Thyroid gland (tissue), 4 donors: ENCODE results near the gene PPCS. TPM values are rescaled to one million over a fixed set of nuclear protein-coding genes. Genes with fewer than 3 reads are reported as not detected.

Source experiments
- DNase-seq, 2 donors: peaks; one replicate each; pipeline ENCODE4 v3.0.0-alpha.2; 2019
- H3K27ac ChIP-seq, 3 donors: fragments of 200-600 bp; sonication (generic); 1 replicate in 2 of 3; 2 replicates in 1 of 3; pipeline ENCODE4 v1.5.1; 2016 to 2019; ENCODE audit warnings: mild to moderate bottlenecking in 1 of 3, moderate library complexity in 1 of 3
- H3K27me3 ChIP-seq: fragments of 200-600 bp; sonication (generic); one replicate; pipeline ENCODE4 v1.5.1; 2019
- H3K36me3 ChIP-seq, 2 donors: fragments of 200-600 bp; sonication (generic); one replicate each; pipeline ENCODE4 v1.5.1; 2016 to 2019
- H3K4me1 ChIP-seq, 2 donors: fragments of 200-600 bp; sonication (generic); one replicate each; pipeline ENCODE4 v1.5.1; 2017 to 2019
- H3K4me3 ChIP-seq, 3 donors: fragments of 200-600 bp; sonication (generic); replicated peaks in 1 of 3; 1 replicate in 2 of 3; 2 replicates in 1 of 3; pipeline ENCODE4 v1.5.1; 2016; ENCODE audit warnings: mild to moderate bottlenecking in 1 of 3
- H3K9me3 ChIP-seq: fragments of 200-600 bp; sonication (generic); one replicate; pipeline ENCODE4 v1.5.1; 2017
- POLR2A ChIP-seq, 2 donors: fragments of 450-650 bp; IDR thresholded peaks; one replicate each; pipeline ENCODE4 v1.6.1; 2017; ENCODE audit warnings: antibody characterized with exemption in 2 of 2, mild to moderate bottlenecking in 2 of 2, moderate library complexity in 1 of 2
- WGBS, 2 donors: methylation state at CpG; one replicate each; pipeline ENCODE4 v1.1.5; 2017; 5-methylcytosine and 5-hydroxymethylcytosine counted together
- intact Hi-C: fragments of 100-400 bp; cut with DNase I; formaldehyde crosslinking; loops from one replicate; pipeline ENCODE4 v1.15.1; 2023
- total RNA-seq, 4 donors: library from RNA; depleted of rRNA; stranded (reverse); fragments of >200 nt; gene quantifications; one replicate each; pipeline ENCODE4 v1.2.3, GENCODE V29; 2016
- TF ChIP-seq, protein P1 (sequence below), 6 experiments: fragments of 200-600 bp in 3 of 6; fragments of 450-650 bp in 3 of 6; sonication (generic) in 3 of 6; IDR thresholded peaks; one replicate each; pipeline ENCODE4 v1.5.1; 2016 to 2019; ENCODE audit warnings: antibody characterized with exemption in 6 of 6, mild to moderate bottlenecking in 2 of 6, inconsistent platforms in 1 of 6, moderate library complexity in 1 of 6

Gene PPCS
- total RNA-seq, 4 donors from 2014 or later: 51.9 to 135 (median 89.8) TPM

GRCh38 chr1:42477775-42478174, 21.4 kb downstream of the PPCS start:
- peaks cover 0 to 6% of the 10 kb centered on the region in 2 donors for H3K36me3 ChIP-seq
- H3K4me3 ChIP-seq: no peak overlapping the region
- H3K27ac ChIP-seq: no peak overlapping the region
- no peaks in the 10 kb centered on the region for H3K4me1 ChIP-seq
- H3K27me3 ChIP-seq: no peaks in the 10 kb centered on the region
- WGBS, 2 donors: 91 to 98% methylated on average over 3 of the region's 3 CpGs
- DNase-seq: no peak
- intact Hi-C loops: no loop called here
- TF ChIP-seq, protein P1, sequence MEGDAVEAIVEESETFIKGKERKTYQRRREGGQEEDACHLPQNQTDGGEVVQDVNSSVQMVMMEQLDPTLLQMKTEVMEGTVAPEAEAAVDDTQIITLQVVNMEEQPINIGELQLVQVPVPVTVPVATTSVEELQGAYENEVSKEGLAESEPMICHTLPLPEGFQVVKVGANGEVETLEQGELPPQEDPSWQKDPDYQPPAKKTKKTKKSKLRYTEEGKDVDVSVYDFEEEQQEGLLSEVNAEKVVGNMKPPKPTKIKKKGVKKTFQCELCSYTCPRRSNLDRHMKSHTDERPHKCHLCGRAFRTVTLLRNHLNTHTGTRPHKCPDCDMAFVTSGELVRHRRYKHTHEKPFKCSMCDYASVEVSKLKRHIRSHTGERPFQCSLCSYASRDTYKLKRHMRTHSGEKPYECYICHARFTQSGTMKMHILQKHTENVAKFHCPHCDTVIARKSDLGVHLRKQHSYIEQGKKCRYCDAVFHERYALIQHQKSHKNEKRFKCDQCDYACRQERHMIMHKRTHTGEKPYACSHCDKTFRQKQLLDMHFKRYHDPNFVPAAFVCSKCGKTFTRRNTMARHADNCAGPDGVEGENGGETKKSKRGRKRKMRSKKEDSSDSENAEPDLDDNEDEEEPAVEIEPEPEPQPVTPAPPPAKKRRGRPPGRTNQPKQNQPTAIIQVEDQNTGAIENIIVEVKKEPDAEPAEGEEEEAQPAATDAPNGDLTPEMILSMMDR (IDR thresholded peaks at IDR 0.05): no peak
- TF ChIP-seq POLR2A (IDR thresholded peaks at IDR 0.05): no peak
- H3K9me3 ChIP-seq: no peaks in the 10 kb centered on the region

DNA sequence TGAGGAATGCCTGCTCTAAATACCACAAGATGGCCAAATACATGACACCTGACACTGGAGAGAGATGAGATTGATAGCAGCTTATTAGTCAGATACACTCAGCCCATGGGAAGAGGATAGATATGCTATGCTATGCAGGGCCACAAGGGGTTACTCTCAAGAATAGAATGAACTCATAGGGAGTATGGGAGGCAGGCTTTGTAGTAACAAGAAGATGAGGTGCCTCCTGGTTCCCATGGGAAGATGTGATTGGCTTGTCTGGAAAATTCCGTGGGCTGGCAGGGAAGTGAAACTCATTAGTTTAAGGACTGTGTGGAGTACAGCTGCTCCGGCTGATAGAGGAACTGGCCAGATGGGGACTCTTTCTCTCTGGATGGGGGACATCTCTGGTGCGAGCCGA, 23.3 kb downstream of the PPCS start:
- Histone ChIP-seq H3K4me3 (no peak overlapping the region), H3K4me1 (no peaks in the 10 kb centered on the region), H3K36me3 (peaks cover 0 to 12% of the 10 kb centered on the region in 2 donors), H3K27me3 (no peaks in the 10 kb centered on the region), H3K9me3 (no peaks in the 10 kb centered on the region), H3K27ac (no peak overlapping the region)
- intact Hi-C loops: no loop called here
- no peak for TF ChIP-seq POLR2A (IDR thresholded peaks at IDR 0.05)
- TF ChIP-seq, protein P1 (IDR thresholded peaks at IDR 0.05): no peak
- 70 to 72% methylated on average over 4 of the region's 4 CpGs for WGBS, 2 donors
- no peak for DNase-seq

- Histone ChIP-seq H3K36me3 (peaks cover 0 to 12% of the 10 kb centered on the region in 2 donors), H3K9me3 (no peaks in the 10 kb centered on the region), H3K4me1 (no peaks in the 10 kb centered on the region), H3K4me3 (no peak overlapping the region), H3K27ac (no peak overlapping the region), H3K27me3 (no peaks in the 10 kb centered on the region)
- TF ChIP-seq, protein P1 (IDR thresholded peaks at IDR 0.05): no peak
- TF ChIP-seq POLR2A (IDR thresholded peaks at IDR 0.05): no peak
- DNase-seq: no peak
- intact Hi-C loops: no loop called here
- 94 to 97% methylated on average over 1 of the region's 1 CpG for WGBS, 2 donors
These were observed 24.6 kb downstream of the PPCS start for GRCh38 chr1:42480921-42481320.

DNA sequence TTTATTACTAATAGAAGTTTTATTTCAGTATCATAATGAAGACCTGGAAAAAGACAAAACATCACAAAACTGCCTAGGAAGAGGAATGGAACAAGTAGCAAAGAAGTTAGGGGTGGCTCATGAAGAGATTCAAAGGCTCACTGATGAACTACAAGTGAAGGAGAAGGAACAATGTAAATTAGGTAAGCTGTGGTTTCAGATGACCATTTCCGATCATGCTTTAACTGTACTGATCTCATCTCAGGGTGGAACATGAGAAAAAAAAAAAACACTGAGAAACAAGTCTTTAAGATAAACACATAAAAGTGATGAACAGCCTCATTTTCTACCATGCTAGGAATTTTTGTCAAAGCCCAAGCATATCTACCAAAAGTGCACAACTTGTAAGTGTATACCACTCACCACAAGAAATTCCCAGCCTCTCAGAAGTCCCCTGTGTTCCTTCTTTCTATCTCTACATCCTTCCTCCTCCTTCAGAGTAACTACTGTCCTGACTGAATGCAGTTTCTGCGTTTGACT, 26.4 kb downstream of the PPCS start:
- intact Hi-C loops: no loop called here
- Histone ChIP-seq H3K4me3 (no peak overlapping the region), H3K27ac (no peak overlapping the region), H3K27me3 (no peaks in the 10 kb centered on the region), H3K36me3 (peaks cover 0 to 12% of the 10 kb centered on the region in 2 donors), H3K9me3 (no peaks in the 10 kb centered on the region), H3K4me1 (no peaks in the 10 kb centered on the region)
- WGBS, 2 donors: 93 to 97% methylated on average over 2 of the region's 2 CpGs
- no peak for DNase-seq
- TF ChIP-seq, protein P1 (IDR thresholded peaks at IDR 0.05): no peak
- no peak for TF ChIP-seq POLR2A (IDR thresholded peaks at IDR 0.05)

GRCh38 chr1:42484382-42484781, 28.0 kb downstream of the PPCS start:
- no peak for DNase-seq
- Histone ChIP-seq H3K36me3 (peaks cover 0 to 12% of the 10 kb centered on the region in 2 donors), H3K27me3 (no peaks in the 10 kb centered on the region), H3K4me3 (no peak overlapping the region), H3K27ac (no peak overlapping the region), H3K4me1 (no peaks in the 10 kb centered on the region), H3K9me3 (no peaks in the 10 kb centered on the region)
- no peak for TF ChIP-seq POLR2A (IDR thresholded peaks at IDR 0.05)
- TF ChIP-seq, protein P1 (IDR thresholded peaks at IDR 0.05): no peak
- intact Hi-C loops: no loop called here
- 85 to 86% methylated on average over 2 of the region's 2 CpGs for WGBS, 2 donors
